Heart right ventricle (tissue), 16 donors: ENCODE results near the gene PLIN4. TPM values are rescaled to one million over a fixed set of nuclear protein-coding genes. Genes with fewer than 3 reads are reported as not detected.

Experiments used
- ATAC-seq, 8 donors: fragments of 200-7000 bp; cut with Tn5 transposase; one replicate each; pipeline ENCODE4 v1.9.1; 2020; ENCODE audit warnings: mild to moderate bottlenecking in 8 of 8, moderate library complexity in 8 of 8, moderate number of reproducible peaks in 1 of 8
- DNase-seq, 2 donors: peaks; one replicate each; pipeline ENCODE4 v3.0.0-alpha.2; 2020
- H3K27ac ChIP-seq, 10 donors: fragments of 200-600 bp; sonication (generic) in 2 of 10; one replicate each; pipeline versions ENCODE4 v1.5.0 to v1.8.0; 2020 to 2022; ENCODE audit warnings: mild to moderate bottlenecking in 3 of 10
- H3K27me3 ChIP-seq, 7 donors: fragments of 200-600 bp; one replicate each; pipeline ENCODE4 v1.8.0; 2021 to 2022; ENCODE audit warnings: mild to moderate bottlenecking in 2 of 7
- H3K36me3 ChIP-seq, 9 donors: fragments of 200-600 bp; sonication (generic) in 1 of 9; one replicate each; pipeline versions ENCODE4 v1.5.0 to v1.8.0; 2020 to 2022; ENCODE audit warnings: mild to moderate bottlenecking in 2 of 9
- H3K4me1 ChIP-seq, 9 donors: fragments of 200-600 bp; sonication (generic) in 1 of 9; one replicate each; pipeline versions ENCODE4 v1.5.0 to v1.8.0; 2020 to 2022; ENCODE audit warnings: mild to moderate bottlenecking in 4 of 9
- H3K4me3 ChIP-seq, 10 donors: fragments of 200-600 bp; sonication (generic) in 2 of 10; one replicate each; pipeline versions ENCODE4 v1.5.0 to v1.8.0; 2020 to 2022; ENCODE audit warnings: mild to moderate bottlenecking in 7 of 10, moderate library complexity in 2 of 10
- H3K9me3 ChIP-seq, 11 donors: fragments of 200-600 bp in 10 of 11; sonication (generic) in 2 of 11; one replicate each; pipeline versions ENCODE4 v1.5.0 to v1.8.0; 2013 to 2022; ENCODE audit warnings: mild to moderate bottlenecking in 2 of 11, control low read depth in 1 of 11, moderate library complexity in 1 of 11
- WGBS, 2 donors: extraction: QIAGEN DNeasy Blood & Tissue Kit; methylation state at CpG; one replicate each; pipeline ENCODE4 v1.1.7; 2013; ENCODE audit warnings: inconsistent platforms in 1 of 2; 5-methylcytosine and 5-hydroxymethylcytosine counted together
- intact Hi-C, 10 donors: fragments of 100-400 bp; cut with DNase I; formaldehyde crosslinking; loops; one replicate each; pipeline versions ENCODE4 v1.11.1 to v1.14.2; 2022
- polyA plus RNA-seq, 2 donors: library from polyadenylated mRNA; stranded (reverse); fragments of 200-250 nt; gene quantifications; one replicate each; pipeline ENCODE4 v1.2.3, GENCODE V29; 2013
- total RNA-seq, 10 donors: library from RNA; stranded (reverse); fragmentation: NEBNext Ultra II Directional in 3 of 10; extraction: Animal tissue kit (Norgen Biotek cat#: 25700) in 3 of 10; gene quantifications; one replicate each; pipeline versions ENCODE4 v1.2.1 to v1.2.4, GENCODE V29; 2021 to 2023
- TF ChIP-seq, protein P1 (sequence below), 9 donors: fragments of 200-600 bp; sonication (generic) in 2 of 9; IDR thresholded peaks; one replicate each; pipeline versions ENCODE4 v1.5.0 to v1.8.0; 2021 to 2022; ENCODE audit warnings: antibody characterized with exemption in 9 of 9, mild to moderate bottlenecking in 5 of 9, moderate library complexity in 1 of 9
- donor health status: Arrhythmogenic right ventricular cardiomyopathy.
- donor health status: ischemic (EF 13 %, LVEDD 7.1; RV severe dilation, severe dysfunction).
- donor health status: healthy with polysubstance abuse.
- donor health status: DM: no; HTN: yes; CAD: no.
- donor health status: DM: no; HTN: no; CAD: no.
- donor health status: ischemic (EF 25% LVEDD 6.9; RV normal size, moderate dysfunction).
- donor health status: ischemic (EF 25% LVEDD 5.7; RV mildly dilated, moderate dysfunction).
- donor health status: healthy.
- donor health status: DM: yes; HTN: yes; CAD: no.
- donor health status: Ischemic cardiomyopathy.
- donor health status: ischemic (EF 35%, LVEDD 5.7; RV mildly dilated, moderate dysfunction).
- donor health status: nonischemic (EF 11% LVEDD 7.7; RV severe dilation, severe dysfunction).
- donor health status: DM: yes; HTN: yes; CAD: no.
- donor health status: PGD.
- donor health status: ischemic (EF 29% LVEDD 5.4; RV normal size, mild dysfunction).
- donor health status: nonischemic (EF 23%, LVEDD 6.1; RV moderate dilation, normal function).

PLIN4 gene
- total and polyA plus RNA-seq, 12 donors = 42.0 to 416 (median 198) TPM

DNA sequence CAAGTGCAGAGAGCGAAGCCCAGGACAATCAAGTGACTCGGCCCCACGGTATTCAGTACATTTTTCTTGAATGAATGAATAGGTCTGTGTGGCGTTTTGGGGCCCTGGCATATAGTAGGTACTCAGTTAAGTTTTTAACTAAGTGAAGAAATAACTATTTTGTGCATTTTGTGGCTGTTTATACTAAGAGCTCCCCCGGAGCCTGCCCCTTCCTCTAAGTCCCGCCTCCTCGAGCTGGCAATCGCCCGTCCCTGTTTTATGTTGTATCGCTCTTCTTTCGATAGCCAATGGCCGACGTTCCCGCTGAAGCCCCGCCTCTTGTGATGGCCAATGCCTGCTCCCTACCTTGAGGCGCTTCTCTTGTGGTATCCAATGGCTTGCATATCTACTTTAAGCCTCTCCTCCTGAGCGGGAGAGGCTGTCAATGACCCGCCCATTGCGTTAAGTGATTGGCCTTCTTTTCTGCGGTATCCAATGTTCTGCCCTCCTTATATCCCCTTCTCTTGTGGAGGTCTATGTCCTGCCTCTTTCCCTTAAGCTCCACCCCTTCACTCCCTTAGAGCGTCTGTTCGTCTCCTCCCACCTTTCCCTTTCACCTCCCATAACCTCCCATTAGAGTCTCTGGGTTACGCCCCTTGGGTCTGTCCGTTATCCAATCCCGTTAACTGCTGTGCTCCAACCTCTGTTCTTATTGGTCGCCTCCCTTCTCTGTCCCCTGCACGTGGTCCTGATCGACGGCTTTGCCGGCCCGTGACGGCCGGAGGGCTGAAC is 46.7 kb downstream of the PLIN4 start:
- intact Hi-C loops = loop anchor here in 1 of 10 donors (1.0 kb wide), 2 partner anchors 14 to 71 kb away; partner anchors contain the start of genes SH3GL1 and UBXN6
- no peaks in the 10 kb centered on the region for H3K9me3 ChIP-seq
- H3K4me1 ChIP-seq = peaks cover 8 to 31% (median 25%) of the 10 kb centered on the region in 9 donors
- H3K4me3 ChIP-seq = peak overlapping the region; percentile 23 to 100 (median 94)
- WGBS, 2 donors = 0 to 1% methylated on average over 33 of the region's 33 CpGs
- ATAC-seq (peak; percentile 95 to 97 (median 96)), DNase-seq (peak; percentile 96 to 99)
- no peaks in the 10 kb centered on the region for H3K27me3 ChIP-seq
- TF ChIP-seq, protein P1, sequence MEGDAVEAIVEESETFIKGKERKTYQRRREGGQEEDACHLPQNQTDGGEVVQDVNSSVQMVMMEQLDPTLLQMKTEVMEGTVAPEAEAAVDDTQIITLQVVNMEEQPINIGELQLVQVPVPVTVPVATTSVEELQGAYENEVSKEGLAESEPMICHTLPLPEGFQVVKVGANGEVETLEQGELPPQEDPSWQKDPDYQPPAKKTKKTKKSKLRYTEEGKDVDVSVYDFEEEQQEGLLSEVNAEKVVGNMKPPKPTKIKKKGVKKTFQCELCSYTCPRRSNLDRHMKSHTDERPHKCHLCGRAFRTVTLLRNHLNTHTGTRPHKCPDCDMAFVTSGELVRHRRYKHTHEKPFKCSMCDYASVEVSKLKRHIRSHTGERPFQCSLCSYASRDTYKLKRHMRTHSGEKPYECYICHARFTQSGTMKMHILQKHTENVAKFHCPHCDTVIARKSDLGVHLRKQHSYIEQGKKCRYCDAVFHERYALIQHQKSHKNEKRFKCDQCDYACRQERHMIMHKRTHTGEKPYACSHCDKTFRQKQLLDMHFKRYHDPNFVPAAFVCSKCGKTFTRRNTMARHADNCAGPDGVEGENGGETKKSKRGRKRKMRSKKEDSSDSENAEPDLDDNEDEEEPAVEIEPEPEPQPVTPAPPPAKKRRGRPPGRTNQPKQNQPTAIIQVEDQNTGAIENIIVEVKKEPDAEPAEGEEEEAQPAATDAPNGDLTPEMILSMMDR (IDR thresholded peaks at IDR 0.05) = no peak
- peaks cover 0 to 17% (median 8%) of the 10 kb centered on the region in 9 donors for H3K36me3 ChIP-seq
- H3K27ac ChIP-seq = peak overlapping the region; percentile 11 to 93 (median 87)

DNA sequence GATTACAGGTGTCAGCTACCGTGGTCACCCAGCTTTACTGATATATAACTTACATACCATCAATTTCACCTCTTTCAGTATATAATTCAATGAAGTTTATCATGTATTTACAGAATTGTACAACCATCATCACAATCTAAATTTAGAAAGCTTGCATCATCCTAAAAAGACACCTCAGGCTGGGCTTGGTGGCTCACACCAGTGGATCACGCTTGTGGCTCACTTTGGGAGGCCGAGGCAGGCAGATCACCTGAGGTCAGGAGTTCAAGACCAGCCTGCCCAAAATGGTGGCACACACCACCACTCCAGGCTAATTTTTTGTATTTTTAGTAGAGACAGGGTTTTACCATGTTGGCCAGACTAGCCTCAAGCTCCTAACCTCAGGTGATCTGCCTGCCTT is 50.5 kb downstream of the PLIN4 start:
- TF ChIP-seq, protein P1 (IDR thresholded peaks at IDR 0.05) = no peak
- no peaks in the 10 kb centered on the region for H3K36me3 ChIP-seq

DNA sequence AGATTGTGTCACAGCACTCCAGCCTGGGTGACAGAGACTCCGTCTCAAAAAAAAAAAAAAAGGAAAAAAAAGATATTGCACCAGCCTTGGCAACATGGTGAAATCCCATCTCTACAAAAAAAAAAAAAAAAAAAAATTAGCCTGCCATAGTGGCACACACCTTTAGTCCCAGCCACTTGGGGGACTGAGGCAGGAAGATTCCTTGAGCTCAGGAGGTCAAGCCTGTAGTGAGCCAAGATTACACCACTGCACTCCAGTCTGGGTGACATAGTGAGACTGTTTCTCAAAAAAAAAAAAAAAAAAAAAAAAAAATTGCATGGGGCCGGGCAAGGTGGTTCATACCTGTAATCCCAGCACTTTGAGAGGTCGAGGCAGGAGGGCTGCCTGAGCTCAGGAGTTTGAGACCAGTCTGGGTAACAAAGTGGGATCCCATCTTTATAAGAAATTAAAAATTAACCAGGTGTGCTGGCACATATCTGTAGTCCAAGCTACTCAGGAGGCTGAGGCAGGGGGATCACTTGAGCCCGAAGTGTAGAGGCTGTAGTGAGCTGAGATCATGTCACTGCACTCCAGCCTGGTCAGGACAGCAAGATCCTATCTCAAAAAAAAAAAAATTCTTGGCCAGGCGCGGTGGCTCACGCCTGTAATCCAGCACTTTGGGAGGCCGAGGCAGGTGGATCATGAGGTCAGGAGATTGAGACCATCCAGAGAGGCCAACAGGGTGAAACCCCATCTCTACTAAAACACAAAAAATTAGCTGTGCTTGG is 53.3 kb downstream of the PLIN4 start:
- Histone ChIP-seq H3K36me3 (no peaks in the 10 kb centered on the region), H3K4me1 (no peaks in the 10 kb centered on the region), H3K27me3 (no peaks in the 10 kb centered on the region), H3K4me3 (no peak overlapping the region), H3K27ac (no peak overlapping the region), H3K9me3 (no peaks in the 10 kb centered on the region)
- DNase-seq (no peak), ATAC-seq (no peak)
- intact Hi-C loops = no loop called here
- 85 to 86% methylated on average over 8 of the region's 8 CpGs for WGBS, 2 donors
- TF ChIP-seq, protein P1 (IDR thresholded peaks at IDR 0.05) = no peak

More for the DNA sequence above, 50.5 kb downstream of the PLIN4 start:
- H3K9me3 ChIP-seq = no peaks in the 10 kb centered on the region
- DNase-seq (no peak), ATAC-seq (no peak)
- no peak overlapping the region for H3K4me3 ChIP-seq
- H3K4me1 ChIP-seq = peaks cover 0 to 11% (median 5%) of the 10 kb centered on the region in 9 donors
- intact Hi-C loops = no loop called here
- WGBS, 2 donors = 73 to 93% methylated on average over 3 of the region's 3 CpGs
- H3K27me3 ChIP-seq = no peaks in the 10 kb centered on the region
- no peak overlapping the region for H3K27ac ChIP-seq

DNA sequence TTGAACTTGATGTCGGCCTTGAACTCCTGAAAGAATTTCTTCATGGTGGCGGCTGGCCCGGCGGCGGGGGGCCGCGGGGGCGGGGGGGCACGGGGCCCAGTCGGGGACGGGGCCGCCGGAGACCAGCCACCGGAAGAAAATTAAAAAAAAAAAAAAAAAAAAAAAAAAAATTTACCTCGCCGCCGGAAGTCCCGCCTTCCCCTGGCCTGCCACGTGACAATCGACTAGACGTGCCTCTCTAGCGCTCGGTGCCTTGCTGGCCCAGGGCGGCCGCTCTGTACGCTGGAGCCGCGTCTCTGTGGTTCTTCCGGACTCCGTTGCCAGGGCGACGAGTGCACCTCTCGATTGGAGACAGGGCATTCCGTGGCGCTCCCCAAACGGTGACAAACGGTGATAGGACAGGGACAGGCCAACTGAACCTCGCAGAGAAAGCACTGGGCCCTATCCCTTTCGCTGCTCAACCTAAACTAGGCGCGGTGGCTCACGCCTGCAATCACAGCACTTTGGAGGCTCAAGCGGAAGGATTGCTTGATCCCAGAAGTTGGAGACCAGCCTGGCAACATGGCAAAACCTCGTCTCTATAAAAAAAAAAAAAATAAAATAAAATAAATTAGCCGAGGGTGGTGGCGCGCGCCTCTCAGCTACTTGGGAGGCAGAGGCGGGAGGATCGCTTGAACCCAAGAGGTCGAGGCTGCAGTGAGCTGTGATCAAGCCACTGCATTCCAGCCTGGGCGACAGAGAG is 60.5 kb downstream of the PLIN4 start, which contains the start of gene UBXN6:
TSS of gene UBXN6 (minus strand) at position 141 of the 742 bp plus-strand sequence. CDS start at position 44, 97 bp downstream.
- WGBS, 2 donors = 9 to 11% methylated on average over 52 of the region's 52 CpGs
- intact Hi-C loops = loop anchor here in 3 of 10 donors (1.0 to 5.0 kb wide), 2 partner anchors 13 to 56 kb away; partner anchors contain the start of genes CHAF1A (in 2 of the 3) and SH3GL1 (in 2 of the 3)
- peak within 1 kb of the TSS; percentile 51 to 88 (median 76) for H3K4me3 ChIP-seq
- H3K4me1 ChIP-seq = peaks cover 7 to 43% (median 25%) of the 10 kb centered on the region in 9 donors
- H3K36me3 ChIP-seq = peaks cover 2 to 21% (median 14%) of the 10 kb centered on the region in 9 donors
- ATAC-seq (peak; percentile 88 to 94 (median 91)), DNase-seq (peak; percentile 97 to 98)
- peak within 1 kb of the TSS; percentile 66 to 96 (median 91) for H3K27ac ChIP-seq
- no peaks in the 10 kb centered on the region for H3K9me3 ChIP-seq
- TF ChIP-seq, protein P1 (IDR thresholded peaks at IDR 0.05) = peak in 1 of 9 donors; percentile 8
- H3K27me3 ChIP-seq = no peaks in the 10 kb centered on the region
